RCC 7860 (cell line): ENCODE data around the gene MS4A10.
A peak's percentile ranks its signal among the peaks of the same experiment; 100 is the strongest.

Source experiments
- DNase-seq: peaks from one replicate; pipeline ENCODE4 v3.0.0-alpha.2; 2015; ENCODE audit warnings: low spot score
- FAIRE-seq: peaks from 2 replicates; lab custom pipeline; 2012; peaks lifted over from hg19 to GRCh38; lab: Jason Lieb, UNC

MS4A10 gene

GRCh38 chr11:60785806-60786361 lies 751 bp downstream of the MS4A10 start:
- FAIRE-seq, result no peak

GRCh38 chr11:60786811-60787567 lies 1.9 kb downstream of the MS4A10 start:
- FAIRE-seq (no peak), DNase-seq (peak; percentile 54)

More at GRCh38 chr11:60785806-60786361, 751 bp downstream of the MS4A10 start:
- DNase-seq, result peak; percentile 37

DNA sequence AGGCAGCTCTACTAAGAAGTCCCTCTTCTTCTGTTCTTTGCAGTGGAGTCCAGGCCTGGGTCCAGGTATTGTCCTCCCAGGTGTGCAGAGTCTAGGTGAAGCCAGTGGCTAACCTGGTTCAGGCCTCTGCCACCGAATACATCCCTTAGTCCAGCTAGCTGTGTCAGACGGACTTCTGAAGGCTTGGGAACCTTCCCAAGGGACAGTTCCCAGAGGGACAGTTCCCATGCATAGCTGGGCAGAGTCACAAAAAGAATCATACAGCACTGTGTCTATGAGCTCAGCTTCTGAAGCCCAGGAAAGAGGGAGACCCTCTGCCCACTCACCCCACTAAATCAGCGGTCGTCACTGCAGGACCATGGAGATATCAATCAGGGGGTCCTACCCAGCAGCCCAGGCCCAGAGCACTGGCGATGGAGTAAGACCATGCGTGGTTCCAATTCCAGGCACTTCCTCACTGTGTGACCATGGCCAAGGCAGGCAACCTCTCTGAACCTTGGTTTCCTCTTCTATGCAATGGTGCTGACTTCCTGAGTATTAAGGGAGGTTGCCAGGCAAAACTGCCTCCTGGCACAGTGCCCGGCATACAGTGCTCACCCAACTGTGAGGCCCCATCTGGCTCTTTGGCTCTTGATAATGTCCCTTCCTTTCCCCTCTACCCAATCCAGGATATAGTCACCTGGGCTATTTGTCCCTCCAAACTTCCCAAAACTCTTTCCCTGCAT lies 3.4 kb downstream of the MS4A10 start:
- DNase-seq, result peak; percentile 6
- no peak for FAIRE-seq

DNA sequence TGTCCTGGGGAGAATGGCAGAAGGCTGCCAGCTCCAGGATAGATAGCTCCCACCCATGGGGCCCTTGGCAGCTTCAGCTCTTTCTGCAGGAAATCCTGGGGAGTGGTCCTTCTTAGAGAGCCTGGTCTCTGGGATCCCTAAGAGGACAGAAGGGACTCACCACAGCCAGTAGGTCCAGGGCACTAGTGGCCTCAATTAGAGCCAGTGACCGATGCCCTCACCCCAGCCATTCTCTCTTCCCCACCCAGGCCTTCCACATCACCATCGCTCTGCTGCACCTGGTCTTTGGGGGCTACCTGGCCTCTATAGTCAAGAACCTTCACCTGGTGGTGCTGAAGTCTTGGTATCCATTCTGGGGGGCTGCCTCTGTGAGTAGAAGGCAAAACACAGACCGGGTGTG lies 5.6 kb downstream of the MS4A10 start:
- DNase-seq, result no peak
- FAIRE-seq, result no peak

DNA sequence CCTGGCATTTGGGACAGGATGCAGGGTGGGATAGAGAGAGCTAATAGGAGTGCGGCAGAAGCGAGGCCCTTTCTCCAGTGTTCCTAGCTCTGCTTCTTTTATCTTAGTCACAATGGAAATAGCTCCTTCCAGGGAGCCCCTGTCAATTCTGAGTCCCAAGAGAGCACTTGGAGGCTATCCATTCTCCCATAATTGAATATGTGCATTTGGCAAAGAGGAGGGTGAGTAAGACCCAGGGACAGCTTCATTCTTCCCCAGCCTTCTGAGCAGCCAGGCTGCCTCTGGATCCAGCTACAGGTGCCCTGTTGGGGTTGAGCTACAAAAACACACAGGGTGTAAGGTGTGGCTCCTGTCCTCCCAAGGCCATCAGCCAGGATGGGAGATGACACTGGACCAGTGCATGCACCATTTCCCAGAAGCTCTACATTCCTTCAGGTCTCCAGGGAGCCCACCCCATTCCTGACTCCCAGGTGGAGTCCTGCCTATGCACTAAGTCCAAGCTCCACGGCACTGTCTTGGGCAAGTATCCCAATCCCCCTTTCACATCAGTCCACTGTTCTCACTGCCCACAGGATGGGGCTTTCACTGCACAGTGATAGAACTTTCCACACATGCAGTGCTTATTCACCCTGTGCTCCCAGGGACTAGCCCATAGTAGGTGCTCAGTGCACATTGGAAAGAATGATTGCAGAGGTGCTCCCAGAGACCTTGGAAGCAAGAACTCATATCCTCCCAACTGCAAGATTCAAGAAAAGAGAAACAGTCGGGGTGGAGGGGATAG lies 6.2 kb downstream of the MS4A10 start:
- no peak for DNase-seq

GRCh38 chr11:60792521-60792920 lies 7.4 kb downstream of the MS4A10 start:
- no peak for DNase-seq
- no peak for FAIRE-seq

More for the DNA sequence above, 6.2 kb downstream of the MS4A10 start:
- FAIRE-seq, result no peak

DNA sequence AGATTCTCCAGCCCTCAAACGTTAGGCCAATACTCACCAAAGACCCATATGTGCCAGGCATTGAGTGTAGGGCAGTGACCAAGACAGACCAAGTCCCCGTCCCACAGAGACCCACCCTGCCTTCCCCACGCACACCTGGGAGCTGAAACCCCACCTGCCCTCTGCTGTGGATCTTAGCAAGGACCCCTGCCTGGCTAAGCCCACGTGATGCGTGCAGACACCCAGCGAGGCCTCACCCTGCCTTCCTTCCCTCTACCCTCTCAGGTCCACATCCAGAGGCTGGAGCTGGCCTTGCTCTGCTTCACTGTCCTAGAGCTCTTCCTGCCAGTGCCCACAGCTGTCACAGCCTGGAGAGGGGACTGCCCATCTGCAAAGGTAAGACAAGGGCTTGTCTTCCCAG lies 10.2 kb downstream of the MS4A10 start:
- FAIRE-seq (no peak), DNase-seq (no peak)

GRCh38 chr11:60797846-60798630 lies 12.9 kb downstream of the MS4A10 start:
- DNase-seq, result no peak
- FAIRE-seq, result no peak

DNA sequence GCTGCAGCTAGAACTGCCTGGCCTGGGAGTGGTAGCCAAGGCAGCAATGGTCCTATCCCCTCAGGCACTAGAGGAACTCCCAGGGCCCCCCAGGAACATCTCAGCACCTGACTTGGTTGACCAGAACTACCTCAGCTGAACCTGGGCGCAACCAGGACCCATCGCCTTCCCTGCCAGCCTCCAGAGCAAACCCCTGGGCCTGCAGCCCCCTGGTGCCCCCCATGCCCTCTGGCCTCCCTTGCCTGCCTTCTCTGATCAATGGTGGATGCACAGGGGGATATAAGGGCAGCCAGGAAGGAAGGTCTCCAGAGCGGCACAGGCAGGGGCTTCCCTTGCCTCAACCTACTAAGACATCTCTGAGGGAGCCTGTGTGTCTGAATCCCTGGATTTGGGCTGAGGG lies 13.5 kb downstream of the MS4A10 start:
- no peak for DNase-seq
- no peak for FAIRE-seq

GRCh38 chr11:60801194-60801593 lies 16.1 kb downstream of the MS4A10 start:
- no peak for FAIRE-seq
- no peak for DNase-seq

DNA sequence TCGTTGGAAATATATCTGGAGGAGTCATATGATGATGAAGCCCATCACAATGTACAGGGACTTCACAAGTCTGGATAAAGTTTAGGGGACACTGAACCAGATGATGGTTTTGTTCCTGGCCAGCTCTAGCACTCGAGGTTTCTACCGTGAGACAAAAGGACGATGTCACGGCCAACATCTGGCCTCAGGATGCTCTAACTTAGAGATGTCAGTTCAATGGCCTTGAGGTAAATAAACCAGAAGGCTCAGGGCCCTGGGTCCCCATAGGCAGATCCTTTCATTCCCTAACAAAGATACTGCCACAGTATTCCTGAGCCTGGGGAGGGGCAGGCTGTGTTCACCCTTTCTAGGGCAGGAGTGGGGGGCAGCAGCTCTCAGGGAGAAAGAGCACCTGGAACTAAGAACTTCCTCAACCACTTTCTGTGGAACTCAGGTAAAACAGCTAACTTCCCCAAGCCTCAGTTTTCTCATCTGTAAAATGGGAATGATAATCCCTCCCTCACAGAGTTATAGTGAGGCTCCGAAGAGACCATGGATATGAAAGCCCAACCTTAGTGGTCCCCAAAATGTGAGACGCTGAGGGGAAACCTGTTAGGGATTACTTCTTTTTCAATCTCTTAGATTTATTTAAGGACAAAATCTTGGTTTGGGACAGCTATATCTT lies 18.3 kb downstream of the MS4A10 start:
- FAIRE-seq, result no peak

DNA sequence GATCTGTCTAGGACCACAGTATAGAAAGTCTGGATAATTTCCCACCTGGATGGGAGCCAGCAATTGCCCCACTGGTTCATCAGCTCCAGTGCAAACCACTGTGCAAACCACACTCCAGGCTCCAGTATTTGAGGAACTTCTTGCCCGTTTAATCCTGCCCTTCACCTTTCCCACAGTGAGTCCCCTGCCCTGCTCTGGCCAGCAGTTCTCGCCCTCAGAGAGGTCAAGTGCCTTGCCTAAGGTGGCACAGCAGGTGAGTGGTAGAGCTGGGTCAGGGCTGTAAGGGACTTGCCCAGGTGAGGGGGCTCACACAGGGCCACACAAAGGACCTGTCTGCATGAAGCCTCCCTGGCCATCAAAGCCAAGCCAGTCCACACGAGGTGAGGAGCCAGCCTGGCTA lies 24.1 kb downstream of the MS4A10 start:
- DNase-seq (no peak), FAIRE-seq (no peak)

More for the DNA sequence above, 18.3 kb downstream of the MS4A10 start:
- no peak for DNase-seq

DNA sequence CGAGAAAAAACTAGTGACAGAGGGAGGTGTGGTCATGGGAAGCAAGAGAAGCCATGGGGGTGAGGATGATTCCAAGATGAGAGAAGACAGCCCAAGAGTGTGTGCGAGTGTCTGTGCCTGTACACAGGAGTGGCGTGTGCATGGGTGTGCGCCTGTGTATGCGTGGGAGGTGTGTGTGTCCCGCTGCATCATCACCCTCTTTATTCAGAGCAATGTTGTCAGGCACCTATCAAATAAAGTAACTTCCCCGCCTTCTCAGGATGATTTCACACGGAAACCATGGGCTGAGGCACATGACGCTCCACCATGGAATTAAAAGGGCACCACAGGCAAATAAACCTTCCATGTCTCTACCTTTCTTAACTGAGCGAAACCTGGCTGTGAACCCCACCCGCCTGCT lies 24.6 kb downstream of the MS4A10 start:
- FAIRE-seq (no peak), DNase-seq (no peak)

- FAIRE-seq (no peak), DNase-seq (no peak)
Measured at GRCh38 chr11:60810151-60810550, 25.0 kb downstream of the MS4A10 start.

GRCh38 chr11:60810569-60810968 lies 25.4 kb downstream of the MS4A10 start:
- DNase-seq, result no peak
- FAIRE-seq, result no peak

DNA sequence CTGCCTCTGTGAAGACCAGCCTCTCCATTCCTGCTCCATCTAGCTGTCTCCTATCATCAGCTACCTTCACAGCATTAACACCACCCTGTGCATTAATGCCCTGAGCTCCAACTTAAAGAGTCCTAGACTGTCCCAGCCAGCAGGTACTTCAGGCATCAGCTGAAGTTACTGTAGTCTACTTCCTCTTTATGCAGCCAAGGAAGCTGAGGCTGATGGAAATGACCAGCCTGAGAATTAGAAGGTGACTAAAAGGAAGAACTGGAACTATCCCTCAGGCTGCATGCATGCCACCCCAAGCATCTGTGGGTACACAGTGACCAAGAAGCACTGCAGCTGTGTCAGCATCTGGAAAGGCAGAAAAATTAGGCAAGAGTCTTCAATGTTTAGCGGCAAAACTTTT lies 28.2 kb downstream of the MS4A10 start:
- no peak for FAIRE-seq
- no peak for DNase-seq

DNA sequence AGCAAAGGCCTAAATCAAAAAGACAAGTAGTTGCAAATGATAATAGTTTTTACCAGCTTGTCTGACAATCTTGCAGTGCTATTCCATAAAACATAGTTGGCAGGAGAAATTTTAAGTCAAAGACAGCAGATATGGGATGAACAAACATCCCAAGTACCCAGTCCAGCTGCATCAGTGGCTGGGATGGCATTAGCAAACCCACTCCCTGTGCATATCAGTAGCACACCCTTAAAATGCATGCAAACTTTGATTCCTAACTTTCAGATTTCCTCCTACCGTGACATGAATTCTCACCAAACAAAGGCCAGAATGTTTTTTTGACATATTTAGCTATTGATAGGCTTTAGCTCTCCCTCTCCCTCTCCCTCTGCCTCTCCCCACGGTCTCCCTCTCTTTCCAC lies 29.0 kb downstream of the MS4A10 start:
- FAIRE-seq (no peak), DNase-seq (no peak)

DNA sequence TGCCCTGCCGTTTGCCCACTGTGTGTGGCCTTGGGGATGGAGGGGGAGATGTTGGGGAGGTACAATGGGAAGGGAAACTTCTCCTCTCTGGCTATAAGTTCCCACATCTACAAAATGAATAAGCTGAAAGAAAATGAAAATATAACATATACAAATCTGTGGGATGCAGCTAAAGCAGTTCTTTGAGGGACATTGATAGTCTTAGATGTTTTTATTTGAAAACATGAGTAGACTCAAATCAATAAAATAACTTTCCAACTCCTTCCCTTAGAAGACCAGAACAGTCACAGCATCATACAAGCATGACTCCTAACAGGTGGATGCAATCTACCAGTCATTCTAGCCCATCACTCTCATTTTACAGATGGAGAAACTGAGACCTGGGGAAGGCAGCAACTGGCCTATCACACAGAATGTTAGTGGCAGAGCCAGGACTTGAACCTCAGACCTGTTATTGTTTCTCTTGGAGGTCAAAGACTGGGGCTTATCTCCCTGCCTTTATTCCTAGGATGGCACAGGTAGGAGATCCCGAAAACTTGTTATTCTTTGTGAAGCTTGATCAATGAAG lies 31.5 kb downstream of the MS4A10 start:
- no peak for FAIRE-seq
- DNase-seq, result no peak

DNA sequence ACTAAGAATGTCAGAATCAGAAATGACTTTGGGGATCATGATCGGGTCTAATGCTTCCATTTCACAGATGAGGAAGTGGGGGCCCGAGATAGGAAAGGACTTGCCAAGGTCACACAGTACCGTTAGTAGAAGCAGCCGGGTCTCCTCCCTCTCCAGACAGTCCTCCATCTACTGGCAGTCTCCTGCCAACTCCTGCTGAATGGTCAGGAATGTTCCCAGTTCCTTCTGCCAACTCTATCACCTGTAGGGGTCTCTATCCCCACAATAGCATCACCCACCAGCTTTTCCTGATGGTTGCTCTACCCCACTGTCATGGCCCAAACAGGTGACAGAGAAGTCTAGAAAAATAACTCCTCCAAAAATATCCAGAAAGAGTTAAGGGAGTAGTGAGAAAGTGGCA lies 32.9 kb downstream of the MS4A10 start:
- FAIRE-seq, result no peak
- no peak for DNase-seq
